ENCODE results near the gene MAD2L1.

DNA sequence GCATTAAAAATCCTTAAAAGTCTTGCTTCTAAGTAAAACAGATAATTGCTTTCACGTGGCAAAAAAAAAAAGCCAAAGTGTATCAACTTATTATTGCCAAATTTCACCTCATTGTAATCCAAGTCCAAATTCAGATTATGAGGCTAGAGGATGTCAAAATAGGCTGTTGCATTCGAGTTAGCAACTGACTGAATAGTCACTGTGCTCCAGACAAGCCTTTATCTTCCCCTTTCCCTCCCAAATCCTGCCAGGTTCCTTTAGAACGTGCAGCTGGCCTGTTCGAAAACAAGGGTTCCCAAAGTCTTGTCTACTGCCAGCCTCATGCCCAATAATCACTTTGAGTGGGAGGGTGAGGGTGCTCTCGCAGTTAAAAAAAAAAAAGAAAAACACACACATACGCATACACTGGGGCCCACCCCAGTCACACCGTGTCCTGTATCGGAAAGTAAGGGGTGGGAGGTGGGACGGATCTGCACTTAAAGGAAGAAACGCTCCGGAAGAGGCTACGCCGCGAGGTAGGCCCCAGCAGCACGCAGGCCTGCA lies 603 bp downstream of the MAD2L1 start:
- TF ChIP-seq, protein P1, sequence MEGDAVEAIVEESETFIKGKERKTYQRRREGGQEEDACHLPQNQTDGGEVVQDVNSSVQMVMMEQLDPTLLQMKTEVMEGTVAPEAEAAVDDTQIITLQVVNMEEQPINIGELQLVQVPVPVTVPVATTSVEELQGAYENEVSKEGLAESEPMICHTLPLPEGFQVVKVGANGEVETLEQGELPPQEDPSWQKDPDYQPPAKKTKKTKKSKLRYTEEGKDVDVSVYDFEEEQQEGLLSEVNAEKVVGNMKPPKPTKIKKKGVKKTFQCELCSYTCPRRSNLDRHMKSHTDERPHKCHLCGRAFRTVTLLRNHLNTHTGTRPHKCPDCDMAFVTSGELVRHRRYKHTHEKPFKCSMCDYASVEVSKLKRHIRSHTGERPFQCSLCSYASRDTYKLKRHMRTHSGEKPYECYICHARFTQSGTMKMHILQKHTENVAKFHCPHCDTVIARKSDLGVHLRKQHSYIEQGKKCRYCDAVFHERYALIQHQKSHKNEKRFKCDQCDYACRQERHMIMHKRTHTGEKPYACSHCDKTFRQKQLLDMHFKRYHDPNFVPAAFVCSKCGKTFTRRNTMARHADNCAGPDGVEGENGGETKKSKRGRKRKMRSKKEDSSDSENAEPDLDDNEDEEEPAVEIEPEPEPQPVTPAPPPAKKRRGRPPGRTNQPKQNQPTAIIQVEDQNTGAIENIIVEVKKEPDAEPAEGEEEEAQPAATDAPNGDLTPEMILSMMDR (IDR thresholded peaks at IDR 0.05; ENCODE audit: low read depth, low read length): no peak
- TF ChIP-seq EZH2phosphoT487 (IDR thresholded peaks at IDR 0.05; ENCODE audit: low read depth): no peak

Data from OCI-LY3 (cell line).